Activated CD8-positive, alpha-beta memory T cell treated with anti-CD3 and anti-CD28 coated beads, Interleukin-2, amount 50 U/mL, for 24 hours (primary cell): ENCODE results near the gene SPATA31A7.
"Not testable (repeated sequence)": the region's sequence is repeated elsewhere in the genome, so short reads cannot be mapped to it uniquely, and the experiment has no call there.

ENCODE experiments used
- DNase-seq: peaks from one replicate; pipeline ENCODE4 v3.0.0-alpha.2; 2020; ENCODE audit errors: extremely low read depth

SPATA31A7 gene

GRCh38 chr9:61189736-61190135 is at the start of gene SPATA31A7:
Gene SPATA31A7, plus strand, starts transcription at chr9:61190036. Its CDS starts 29 bp downstream, at chr9:61190065.
- not testable (repeated sequence) for DNase-seq

- DNase-seq: not testable (repeated sequence)
Observed at GRCh38 chr9:61226438-61226837, 36.6 kb downstream of the SPATA31A7 start.
